PC-3 (cell line): ENCODE data around the gene VEGFB. TPM values are rescaled to one million over a fixed set of nuclear protein-coding genes. Genes with fewer than 3 reads are reported as not detected.

Source experiments
- ATAC-seq: fragments of 200-7000 bp; cut with Tn5 transposase; 2 replicates; pipeline ENCODE4 v1.9.1; 2020; ENCODE audit warnings: mild to moderate bottlenecking, moderate library complexity
- BruUV-seq: library from RNA; stranded (reverse); fragments of 400-500 nt; replicated peaks from 2 replicates; lab custom pipeline; 2021; lab: Mats Ljungman, UMichigan
- CTCF ChIA-PET: fragments of 300-600 bp; sonication (Branson Sonifier 250); formaldehyde crosslinking; loops from one replicate; lab custom pipeline; 2022; ENCODE audit warnings: antibody characterized with exemption; lab: Charles Lee
- POLR2A ChIA-PET: fragments of 300-600 bp; sonication (Branson Sonifier 250); formaldehyde crosslinking; loops from one replicate; lab custom pipeline; 2022; ENCODE audit warnings: antibody characterized with exemption; ENCODE audit not compliant: unreplicated experiment; lab: Charles Lee
- DNase-seq: peaks from one replicate; pipeline ENCODE4 v3.0.0-alpha.2; 2015
- H2AFZ ChIP-seq: fragments of 300-600 bp; sonication (generic); 2 replicates; pipeline ENCODE4 v1.6.0; 2016; ENCODE audit warnings: antibody characterized with exemption, low read length
- H3F3A ChIP-seq: fragments of 300-600 bp; sonication (generic); one replicate; pipeline ENCODE4 v1.6.0; 2017; ENCODE audit warnings: antibody characterized with exemption, low read length, control low read depth, mild to moderate bottlenecking; ENCODE audit not compliant: unreplicated experiment
- H3K27ac ChIP-seq: fragments of 300-600 bp; sonication (generic); 2 replicates; pipeline ENCODE4 v1.5.1; 2016; ENCODE audit warnings: mild to moderate bottlenecking, low read length
- H3K27me3 ChIP-seq: fragments of 300-600 bp; sonication (generic); 2 replicates; pipeline ENCODE4 v1.6.1; 2016; ENCODE audit warnings: low read length, mixed read lengths
- H3K36me3 ChIP-seq: fragments of 300-600 bp; sonication (generic); 2 replicates; pipeline ENCODE4 v1.6.1; 2016; ENCODE audit warnings: low read depth, mixed run types, low read length, mixed read lengths
- H3K4me1 ChIP-seq: fragments of 300-600 bp; sonication (generic); 2 replicates; pipeline ENCODE4 v1.5.1; 2016; ENCODE audit warnings: low read length; ENCODE audit not compliant: insufficient read depth
- H3K4me2 ChIP-seq: fragments of 300-600 bp; sonication (generic); 2 replicates; pipeline ENCODE4 v1.6.0; 2016; ENCODE audit warnings: low read length
- H3K4me3 ChIP-seq: fragments of 300-600 bp; sonication (generic); 2 replicates; pipeline ENCODE4 v1.5.1; 2016; ENCODE audit warnings: mild to moderate bottlenecking, low read length, mixed read lengths
- H3K79me2 ChIP-seq: fragments of 300-600 bp; sonication (generic); 2 replicates; pipeline ENCODE4 v1.6.1; 2017; ENCODE audit warnings: low read length, mixed read lengths
- H3K9ac ChIP-seq: fragments of 300-600 bp; sonication (generic); 2 replicates; pipeline ENCODE4 v1.6.0; 2016; ENCODE audit warnings: mild to moderate bottlenecking, low read length
- H3K9me2 ChIP-seq: fragments of 300-600 bp; sonication (generic); replicated peaks from 2 replicates; pipeline ENCODE4 v1.6.1; 2016; ENCODE audit warnings: mixed run types, low read length, mixed read lengths
- H3K9me3 ChIP-seq: fragments of 300-600 bp; sonication (generic); 2 replicates; pipeline ENCODE4 v1.6.1; 2016; ENCODE audit warnings: low read length, mixed read lengths
- H4K20me1 ChIP-seq: fragments of 300-600 bp; sonication (generic); 2 replicates; pipeline ENCODE4 v1.6.1; 2016; ENCODE audit warnings: low read length, mixed read lengths
- EZH2 ChIP-seq: fragments of 300-600 bp; sonication (generic); IDR thresholded peaks from one replicate; pipeline ENCODE4 v1.6.1; 2017; ENCODE audit warnings: antibody characterized with exemption, mild to moderate bottlenecking, low read length; ENCODE audit not compliant: unreplicated experiment
- EZH2phosphoT487 ChIP-seq: fragments of 300-600 bp; sonication (generic); IDR thresholded peaks from 2 replicates; pipeline ENCODE4 v1.6.1; 2018; ENCODE audit warnings: mild to moderate bottlenecking, antibody characterized with exemption, low read length, borderline replicate concordance
- intact Hi-C: fragments of 100-400 bp; cut with micrococcal nuclease; formaldehyde crosslinking; loops from 2 replicates; pipeline ENCODE4 v1.9.0; 2023
- total RNA-seq: library from RNA; depleted of rRNA; stranded (reverse); fragments of >200 nt; gene quantifications from 2 replicates; pipeline ENCODE4 v1.2.3, GENCODE V29; 2014
- TF ChIP-seq, protein P1 (sequence below): fragments of 300-600 bp; sonication (generic); conservative IDR thresholded peaks from 2 replicates; pipeline ENCODE4 v1.5.1; 2017; ENCODE audit warnings: antibody characterized with exemption, low read depth, mild to moderate bottlenecking, low read length

The VEGFB gene
- total RNA-seq, 1 experiment from 2014 or later = 39.4 TPM

DNA sequence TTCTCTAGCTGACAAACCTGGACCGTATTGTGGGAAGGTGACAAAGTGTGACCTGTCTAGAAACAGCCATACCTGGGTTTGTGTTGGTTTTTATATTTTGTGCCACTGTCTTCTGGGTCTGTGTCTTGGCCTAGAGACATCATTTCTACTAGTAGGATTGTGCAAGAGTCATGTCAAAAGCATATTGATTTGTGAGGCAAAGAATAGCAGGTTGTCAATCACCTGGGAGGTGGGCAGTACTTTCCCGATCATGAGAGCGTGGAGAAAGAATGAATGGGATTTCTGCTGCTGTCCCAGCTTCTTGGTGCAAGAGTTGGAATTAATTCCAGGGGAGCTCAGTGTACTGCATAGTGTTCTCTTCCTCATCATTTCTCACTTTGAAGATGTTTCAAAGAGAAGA lies 32.8 kb upstream of the VEGFB start:
- peaks cover 84% of the 10 kb centered on the region for H3K36me3 ChIP-seq
- no peaks in the 10 kb centered on the region for H3K27me3 ChIP-seq
- intact Hi-C loops = no loop called here
- no TSS peak for BruUV-seq
- H3K27ac ChIP-seq = no peak overlapping the region
- H3K4me2 ChIP-seq = no peak overlapping the region
- H3K4me1 ChIP-seq = 0 out of 2 replicates have a peak, but pooled peaks cover 3% of the 10 kb centered on the region
- DNase-seq (no peak), ATAC-seq (no peak)
- CTCF ChIA-PET = no interaction called here
- TF ChIP-seq EZH2 (no peak), EZH2phosphoT487 (no peak)
- TF ChIP-seq, protein P1, sequence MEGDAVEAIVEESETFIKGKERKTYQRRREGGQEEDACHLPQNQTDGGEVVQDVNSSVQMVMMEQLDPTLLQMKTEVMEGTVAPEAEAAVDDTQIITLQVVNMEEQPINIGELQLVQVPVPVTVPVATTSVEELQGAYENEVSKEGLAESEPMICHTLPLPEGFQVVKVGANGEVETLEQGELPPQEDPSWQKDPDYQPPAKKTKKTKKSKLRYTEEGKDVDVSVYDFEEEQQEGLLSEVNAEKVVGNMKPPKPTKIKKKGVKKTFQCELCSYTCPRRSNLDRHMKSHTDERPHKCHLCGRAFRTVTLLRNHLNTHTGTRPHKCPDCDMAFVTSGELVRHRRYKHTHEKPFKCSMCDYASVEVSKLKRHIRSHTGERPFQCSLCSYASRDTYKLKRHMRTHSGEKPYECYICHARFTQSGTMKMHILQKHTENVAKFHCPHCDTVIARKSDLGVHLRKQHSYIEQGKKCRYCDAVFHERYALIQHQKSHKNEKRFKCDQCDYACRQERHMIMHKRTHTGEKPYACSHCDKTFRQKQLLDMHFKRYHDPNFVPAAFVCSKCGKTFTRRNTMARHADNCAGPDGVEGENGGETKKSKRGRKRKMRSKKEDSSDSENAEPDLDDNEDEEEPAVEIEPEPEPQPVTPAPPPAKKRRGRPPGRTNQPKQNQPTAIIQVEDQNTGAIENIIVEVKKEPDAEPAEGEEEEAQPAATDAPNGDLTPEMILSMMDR = no peak
- no peaks in the 10 kb centered on the region for H3K9me3 ChIP-seq
- peaks cover 9% of the 10 kb centered on the region; the same call in 1 of the 2 replicates for H3K79me2 ChIP-seq
- H3K4me3 ChIP-seq = no peak overlapping the region
- H2AFZ ChIP-seq = no peak overlapping the region
- H3K9ac ChIP-seq = no peak overlapping the region
- POLR2A ChIA-PET = interaction anchor here (0.5 kb wide), 1 partner anchor 546 kb away, joined by 3 read pairs; no protein-coding TSS in a partner anchor
- H3K9me2 ChIP-seq = no peaks in the 10 kb centered on the region
- peaks cover 4% of the 10 kb centered on the region for H3F3A ChIP-seq
- peaks cover 7% of the 10 kb centered on the region; the same call in 1 of the 2 replicates for H4K20me1 ChIP-seq

DNA sequence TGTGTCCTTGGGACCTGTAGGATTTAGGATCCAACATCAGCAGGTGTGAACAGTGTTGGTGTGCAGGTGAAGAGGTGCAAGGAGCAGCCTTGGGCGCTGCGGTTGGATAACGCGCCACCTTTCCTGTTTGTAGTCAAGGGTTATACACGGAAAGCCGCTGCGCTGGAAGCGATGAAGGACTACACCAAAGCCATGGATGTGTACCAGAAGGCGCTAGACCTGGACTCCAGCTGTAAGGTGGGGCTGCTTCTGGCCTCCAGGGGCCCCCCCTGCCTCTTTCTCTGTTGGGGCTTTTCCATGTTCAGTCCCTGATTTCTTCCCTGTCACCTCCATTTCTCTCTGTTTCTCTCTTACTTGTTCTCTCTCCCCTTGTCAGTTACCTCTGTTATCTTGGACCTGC lies 31.4 kb upstream of the VEGFB start:
- Histone ChIP-seq H3K4me3 (no peak overlapping the region), H3K36me3 (peaks cover 77% of the 10 kb centered on the region), H3K79me2 (peaks cover 9% of the 10 kb centered on the region; the same call in 1 of the 2 replicates), H3K27me3 (no peaks in the 10 kb centered on the region), H2AFZ (no peak overlapping the region), H3K9ac (no peak overlapping the region), H3K9me2 (no peaks in the 10 kb centered on the region), H3F3A (peaks cover 4% of the 10 kb centered on the region), H3K27ac (no peak overlapping the region), H3K9me3 (no peaks in the 10 kb centered on the region), H3K4me1 (0 out of 2 replicates have a peak, but pooled peaks cover 3% of the 10 kb centered on the region), H4K20me1 (peaks cover 7% of the 10 kb centered on the region; the same call in 1 of the 2 replicates), H3K4me2 (no peak overlapping the region)
- intact Hi-C loops = no loop called here
- BruUV-seq = no TSS peak
- TF ChIP-seq, protein P1 = no peak
- TF ChIP-seq EZH2 (no peak), EZH2phosphoT487 (no peak)
- ATAC-seq (no peak), DNase-seq (no peak)
- POLR2A ChIA-PET = interaction anchor here (0.6 kb wide), 1 partner anchor 38 kb away, joined by 4 read pairs; no protein-coding TSS in a partner anchor
- CTCF ChIA-PET = no interaction called here
